GM19328 (cell line): ENCODE results near the gene HYAL2.

Experiments used
- ATAC-seq: cut with Tn5 transposase; IDR thresholded peaks from one replicate; pipeline ENCODE4 v1.9.1; 2021; ENCODE audit warnings: mild to moderate bottlenecking, moderate library complexity; ENCODE audit not compliant: unreplicated experiment

Gene HYAL2

DNA sequence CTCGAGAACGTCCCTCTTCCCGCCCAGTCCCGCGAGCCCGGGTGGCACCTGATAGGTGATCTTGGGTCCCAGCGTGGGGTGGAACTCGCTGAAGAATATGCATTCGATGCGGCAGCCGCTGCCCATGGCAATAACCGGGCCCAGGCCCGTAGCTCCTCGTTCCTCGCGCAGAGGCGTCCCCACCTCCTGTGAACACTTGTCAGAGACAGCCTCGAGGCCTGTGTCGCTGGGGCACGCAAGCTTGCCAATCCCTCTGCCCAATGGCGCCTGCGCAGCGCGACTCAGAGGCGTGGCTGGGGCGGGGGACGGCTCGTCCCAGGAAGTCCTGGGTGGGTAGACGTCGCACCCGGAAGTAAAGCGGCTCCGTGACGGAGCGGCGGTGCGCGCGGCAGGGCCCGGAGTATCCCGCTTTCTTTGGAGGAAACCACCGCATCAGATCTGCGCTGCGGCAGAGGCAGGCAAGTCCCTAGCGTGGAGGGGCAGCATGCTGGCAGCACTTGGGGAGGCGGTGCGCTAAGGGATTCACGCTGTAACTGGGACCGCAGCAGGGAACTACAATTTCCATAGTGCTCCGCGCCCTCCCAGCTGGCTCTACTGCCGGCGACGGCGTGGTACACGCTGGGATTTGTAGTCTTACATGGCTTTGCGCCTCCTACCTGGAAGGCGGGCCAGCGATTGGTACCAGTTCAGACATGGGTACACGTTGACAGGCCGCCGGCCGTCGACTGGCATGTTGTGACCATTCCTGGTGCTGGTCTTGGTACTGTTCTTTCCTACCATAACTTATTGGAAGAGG lies 28.2 kb upstream of the HYAL2 start, which contains the start of the genes CYB561D2 and NPRL2:
Gene CYB561D2, plus strand, starts transcription at position 336 of the 796 bp plus-strand sequence. CDS start 572 bp downstream, outside the sequence.
Gene NPRL2, minus strand, starts transcription at position 249 of the 796 bp plus-strand sequence. Its CDS starts 123 bp downstream, at position 126.
- peak; percentile 92 for ATAC-seq

DNA sequence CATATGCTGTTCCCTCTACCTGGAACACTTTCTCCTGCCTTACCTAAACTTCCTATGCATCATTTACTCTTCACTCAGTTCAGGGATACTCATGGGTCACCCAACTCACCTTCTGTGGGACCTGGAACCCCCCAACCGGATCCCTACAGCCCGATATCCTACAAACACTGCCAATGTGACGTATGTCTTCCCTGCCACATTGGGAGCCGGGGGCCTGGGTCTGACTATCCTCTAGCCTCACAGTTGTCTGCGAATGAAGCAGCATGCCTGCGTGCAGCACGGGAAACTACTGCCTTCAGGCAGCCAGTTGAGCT lies 27.6 kb upstream of the HYAL2 start:
- ATAC-seq = no peak

DNA sequence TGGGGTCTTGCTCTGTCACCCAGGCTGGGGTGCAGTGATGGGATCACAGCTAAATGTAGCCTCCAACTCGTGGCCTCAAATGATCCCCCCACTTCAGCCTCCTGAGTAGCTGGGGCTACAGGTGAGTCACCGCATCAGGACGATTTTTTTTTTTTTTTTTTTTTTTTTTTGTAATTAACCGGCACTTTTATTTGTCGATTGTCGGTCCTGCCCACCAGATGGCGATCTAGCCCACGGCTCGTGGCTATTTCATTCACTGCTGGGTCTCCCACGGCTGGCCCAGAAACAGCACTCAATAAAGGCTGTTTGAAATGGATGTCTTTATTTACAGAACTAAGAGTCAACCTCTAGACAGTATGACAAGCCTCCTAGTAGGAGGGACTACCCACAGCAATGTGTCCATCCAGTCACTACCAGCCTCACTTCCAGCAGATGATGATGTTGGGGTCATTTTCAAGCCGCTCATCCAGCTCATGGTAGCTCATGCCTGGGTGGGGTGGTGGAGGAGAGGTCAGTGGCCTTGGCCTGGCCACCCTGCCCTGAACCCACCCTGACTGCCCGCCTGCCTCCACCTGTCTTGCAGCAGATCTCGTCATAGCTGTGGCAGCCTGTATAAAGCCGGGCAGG lies 24.8 kb upstream of the HYAL2 start:
- ATAC-seq = no peak

DNA sequence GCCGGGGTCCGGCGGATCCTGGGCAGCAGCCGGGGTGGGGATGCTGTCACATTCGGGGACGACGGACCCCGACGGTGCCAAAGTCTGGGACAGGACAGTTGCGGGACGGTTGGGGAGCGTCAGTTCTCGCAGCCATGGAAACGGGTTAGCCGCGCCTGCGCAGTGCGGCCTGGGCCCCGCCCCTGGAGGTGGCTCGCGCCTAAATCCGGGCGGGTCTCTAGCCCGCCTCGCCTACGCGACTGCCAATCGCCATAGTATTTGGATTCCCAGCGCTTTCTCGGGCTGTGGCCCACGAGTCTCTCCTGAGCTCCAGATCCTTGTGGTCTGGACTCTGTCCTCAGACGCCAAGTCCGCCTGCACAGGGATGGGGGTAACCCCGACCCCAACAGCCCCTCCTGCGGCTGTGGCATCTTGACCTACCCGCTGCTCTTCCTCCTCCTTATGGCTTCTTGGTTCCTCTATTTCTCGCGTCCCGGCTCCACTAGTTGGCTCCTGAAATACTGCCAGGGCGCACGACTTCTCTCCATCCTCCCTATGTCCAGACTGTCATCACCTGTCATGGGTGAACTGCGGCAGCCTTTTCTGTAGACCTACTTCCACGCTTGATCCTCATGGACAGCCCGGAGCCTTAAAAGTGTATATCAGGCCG lies 23.2 kb upstream of the HYAL2 start, which contains the start of gene ZMYND10:
Gene ZMYND10, minus strand, starts transcription at position 147 of the 649 bp plus-strand sequence. CDS start 153 bp downstream, outside the sequence.
- no peak for ATAC-seq

DNA sequence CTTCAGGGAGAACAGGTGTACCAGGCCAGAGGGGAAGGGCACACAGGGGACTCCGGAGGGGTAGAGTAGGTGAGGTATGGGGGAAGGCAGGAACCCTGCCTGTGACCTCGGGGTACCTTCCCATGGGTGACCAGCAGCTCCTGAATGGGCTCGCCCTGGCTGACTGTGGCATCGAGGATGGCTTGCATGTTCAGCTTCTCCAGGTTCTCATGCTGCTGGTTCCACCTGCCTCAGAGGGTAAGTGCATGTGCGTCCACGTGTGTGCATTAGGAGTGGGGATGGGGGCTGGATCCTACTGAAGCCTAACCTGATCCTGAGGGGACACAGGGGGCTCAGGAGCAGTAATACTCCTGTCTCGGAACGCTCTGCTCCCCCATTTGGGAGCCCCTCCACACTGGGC lies 22.5 kb upstream of the HYAL2 start:
- ATAC-seq = no peak

DNA sequence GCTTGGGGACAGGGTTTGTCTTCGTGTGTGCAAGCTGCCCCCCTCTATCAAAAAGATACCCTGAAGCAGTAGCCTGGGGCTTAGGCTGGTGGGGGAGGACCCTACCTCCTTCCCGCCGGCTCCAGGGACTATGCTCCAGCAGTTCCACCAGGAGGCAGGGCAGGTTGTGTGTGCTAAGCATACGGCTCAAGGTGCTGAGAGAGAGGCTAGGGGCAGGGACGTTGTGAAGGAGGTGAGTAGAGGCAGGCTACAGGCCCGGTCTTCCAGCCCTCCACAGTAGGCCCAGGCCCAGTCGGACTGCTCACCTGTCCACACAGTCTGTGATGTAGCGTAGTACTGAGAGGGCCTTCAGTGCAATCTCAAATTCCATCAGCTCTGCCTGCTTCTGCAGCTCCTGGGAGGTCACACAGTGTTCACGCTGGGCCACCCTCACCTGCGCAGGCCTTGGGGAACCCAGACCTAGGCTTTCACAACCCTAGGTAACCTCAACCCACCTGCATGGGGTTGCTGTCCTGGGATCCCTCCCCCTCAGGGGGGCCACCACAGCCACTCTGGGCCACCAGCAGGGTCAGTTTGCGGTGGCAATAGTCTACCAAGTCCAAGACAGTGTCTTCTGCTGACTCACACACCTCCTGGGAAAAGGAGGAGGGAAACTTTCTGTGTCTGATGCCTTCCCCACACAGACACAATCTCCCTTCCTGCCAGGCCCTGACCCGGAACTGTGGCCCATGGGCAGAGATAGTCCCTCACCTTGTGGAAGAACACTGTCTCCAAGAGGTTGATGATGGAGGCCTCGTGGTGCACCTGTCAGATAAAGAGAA lies 20.5 kb upstream of the HYAL2 start:
- no peak for ATAC-seq

DNA sequence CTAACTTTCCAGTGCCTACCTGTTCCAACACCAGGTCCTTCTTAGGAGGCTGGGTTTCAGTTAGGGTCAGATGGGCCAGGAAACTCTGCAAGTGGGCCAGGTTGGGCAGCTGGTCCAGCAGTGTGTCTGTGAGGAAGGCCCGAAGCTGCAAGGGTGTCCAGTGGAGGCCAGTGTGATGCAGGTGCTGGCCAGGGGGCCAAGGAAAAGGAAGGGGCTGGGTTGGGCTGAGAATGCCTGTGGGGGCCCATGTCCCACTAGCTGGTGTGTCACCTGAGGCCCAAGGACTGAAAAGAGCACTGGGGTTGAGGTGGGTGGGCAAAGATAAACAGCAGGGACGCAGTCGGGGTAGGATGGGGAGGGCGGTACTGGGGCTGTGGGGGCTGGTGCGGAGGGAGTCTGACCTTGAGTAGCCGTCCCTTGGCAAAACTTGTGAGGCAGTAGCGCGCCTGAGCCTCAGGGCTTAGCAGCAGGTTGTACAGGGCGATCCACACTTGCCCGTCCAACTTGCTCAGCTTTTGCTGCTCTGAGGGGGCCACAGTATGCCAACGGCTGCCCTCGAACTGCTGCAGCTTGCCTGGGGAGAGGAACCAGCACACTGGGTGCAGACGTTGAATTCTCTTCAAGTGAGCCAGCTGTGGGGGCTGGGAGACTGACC lies 19.6 kb upstream of the HYAL2 start:
- no peak for ATAC-seq

DNA sequence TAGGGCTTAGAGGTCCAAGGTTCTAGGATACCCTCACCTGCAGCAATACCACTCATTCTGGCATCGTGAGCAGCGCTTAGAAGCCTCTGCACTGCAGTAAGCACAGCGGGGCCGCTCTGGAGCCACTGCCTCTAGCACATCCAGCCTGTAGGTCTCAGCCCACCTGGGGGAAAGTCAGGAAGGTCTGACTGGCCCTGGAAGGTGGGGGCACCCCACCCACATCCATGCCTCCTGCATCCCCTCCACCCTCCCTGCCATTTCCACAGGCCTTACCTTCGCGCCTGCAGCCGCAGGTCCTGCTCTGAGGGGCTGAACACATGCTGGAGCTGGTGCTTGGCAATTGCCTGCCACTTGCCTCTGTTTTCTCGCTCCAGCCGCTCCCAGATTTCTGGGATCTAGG lies 19.0 kb upstream of the HYAL2 start:
- no peak for ATAC-seq

DNA sequence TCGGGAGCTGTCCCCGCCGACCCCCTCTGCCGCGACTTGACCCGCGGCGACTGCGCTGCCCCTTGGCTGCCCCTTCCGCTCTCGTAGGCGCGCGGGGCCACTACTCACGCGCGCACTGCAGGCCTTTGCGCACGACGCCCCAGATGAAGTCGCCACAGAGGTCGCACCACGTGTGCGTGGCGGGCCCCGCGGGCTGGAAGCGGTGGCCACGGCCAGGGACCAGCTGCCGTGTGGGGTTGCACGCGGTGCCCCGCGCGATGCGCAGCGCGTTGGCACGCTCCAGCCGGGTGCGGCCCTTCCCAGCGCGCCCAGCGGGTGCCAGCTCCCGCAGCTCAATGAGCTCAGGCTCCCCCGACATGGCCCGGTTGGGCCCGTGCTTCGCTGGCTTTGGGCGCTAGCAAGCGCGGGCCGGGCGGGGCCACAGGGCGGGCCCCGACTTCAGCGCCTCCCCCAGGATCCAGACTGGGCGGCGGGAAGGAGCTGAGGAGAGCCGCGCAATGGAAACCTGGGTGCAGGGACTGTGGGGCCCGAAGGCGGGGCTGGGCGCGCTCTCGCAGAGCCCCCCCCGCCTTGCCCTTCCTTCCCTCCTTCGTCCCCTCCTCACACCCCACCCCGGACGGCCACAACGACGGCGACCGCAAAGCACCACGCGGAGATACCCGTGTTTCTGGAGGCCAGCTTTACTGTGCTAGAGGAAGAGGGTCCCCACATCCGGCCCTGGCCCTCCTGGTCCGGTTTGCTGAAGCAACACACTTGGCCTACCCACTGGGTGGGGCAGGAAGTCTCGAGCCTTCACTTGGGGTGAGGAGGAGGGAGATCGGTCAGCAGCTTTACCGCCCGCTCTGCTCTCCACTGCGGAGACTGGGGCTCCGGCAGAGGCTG lies 18.1 kb upstream of the HYAL2 start, which contains the start of gene RASSF1:
Gene RASSF1, minus strand, starts transcription at position 389 of the 882 bp plus-strand sequence. Its CDS starts 31 bp downstream, at position 358.
- ATAC-seq = no peak

DNA sequence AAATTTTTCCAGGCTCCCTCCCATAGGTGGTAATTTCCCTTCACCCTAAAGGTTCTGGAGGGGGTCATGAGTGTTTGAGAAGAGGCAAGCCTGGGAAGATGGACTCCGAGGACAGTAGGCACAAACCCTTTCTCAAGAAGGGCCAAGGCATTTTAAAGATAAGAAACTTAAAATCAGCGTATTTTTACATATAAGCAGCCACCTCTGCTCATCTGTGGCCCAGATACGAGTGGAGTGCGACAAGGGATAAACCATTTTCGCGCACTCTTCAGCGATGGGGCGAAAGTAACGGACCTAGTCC lies 17.6 kb upstream of the HYAL2 start:
- no peak for ATAC-seq

DNA sequence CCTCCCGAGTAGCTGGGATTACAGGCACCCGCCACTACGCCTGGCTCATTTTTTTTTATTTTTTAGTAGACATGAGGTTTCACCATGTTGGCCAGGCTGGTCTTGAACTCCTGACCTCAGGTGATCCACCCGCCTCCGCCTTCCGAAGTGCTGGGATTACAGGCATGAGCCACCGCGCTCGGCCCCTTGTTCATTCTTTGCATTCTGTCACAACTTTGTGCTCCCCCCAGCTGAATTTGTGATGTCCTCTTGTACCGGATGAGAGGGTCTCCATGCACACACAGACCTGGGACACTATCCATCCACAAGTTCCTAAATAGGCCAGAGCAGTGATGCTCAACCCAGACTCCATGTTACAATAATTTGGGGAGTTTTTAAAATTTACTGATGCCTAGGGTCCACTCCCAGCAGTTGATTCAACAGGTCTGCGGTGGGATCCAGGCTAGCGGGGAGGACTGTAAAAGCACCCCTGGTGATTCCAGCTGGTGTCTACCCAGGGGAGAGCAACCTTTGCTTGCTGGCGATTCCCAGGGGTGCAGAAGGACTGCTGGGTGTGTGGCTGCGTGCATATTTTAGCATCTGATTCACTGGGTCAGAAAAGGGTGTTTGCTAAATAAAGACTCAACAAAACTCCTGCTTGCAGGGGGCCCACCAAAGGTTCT lies 17.1 kb upstream of the HYAL2 start:
- ATAC-seq = no peak

DNA sequence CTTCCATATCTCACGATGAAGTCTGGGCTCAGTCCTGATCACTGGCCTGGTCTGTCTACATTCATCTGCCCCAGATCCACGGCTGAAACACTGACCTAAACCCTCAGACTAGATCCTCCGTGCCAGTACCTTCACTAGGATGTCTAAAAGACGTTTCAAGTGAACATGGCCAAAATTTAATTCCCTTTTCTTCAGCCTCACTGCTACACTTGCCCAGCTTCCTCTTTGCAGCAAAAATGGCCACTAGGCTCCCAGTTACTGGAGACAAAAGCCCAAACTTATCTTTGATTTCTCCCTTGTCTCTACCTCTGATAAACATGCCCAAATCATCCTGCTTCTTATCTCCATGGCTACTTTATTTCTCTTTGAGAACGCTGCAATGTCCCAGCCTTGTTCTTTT lies 16.4 kb upstream of the HYAL2 start:
- ATAC-seq = no peak

DNA sequence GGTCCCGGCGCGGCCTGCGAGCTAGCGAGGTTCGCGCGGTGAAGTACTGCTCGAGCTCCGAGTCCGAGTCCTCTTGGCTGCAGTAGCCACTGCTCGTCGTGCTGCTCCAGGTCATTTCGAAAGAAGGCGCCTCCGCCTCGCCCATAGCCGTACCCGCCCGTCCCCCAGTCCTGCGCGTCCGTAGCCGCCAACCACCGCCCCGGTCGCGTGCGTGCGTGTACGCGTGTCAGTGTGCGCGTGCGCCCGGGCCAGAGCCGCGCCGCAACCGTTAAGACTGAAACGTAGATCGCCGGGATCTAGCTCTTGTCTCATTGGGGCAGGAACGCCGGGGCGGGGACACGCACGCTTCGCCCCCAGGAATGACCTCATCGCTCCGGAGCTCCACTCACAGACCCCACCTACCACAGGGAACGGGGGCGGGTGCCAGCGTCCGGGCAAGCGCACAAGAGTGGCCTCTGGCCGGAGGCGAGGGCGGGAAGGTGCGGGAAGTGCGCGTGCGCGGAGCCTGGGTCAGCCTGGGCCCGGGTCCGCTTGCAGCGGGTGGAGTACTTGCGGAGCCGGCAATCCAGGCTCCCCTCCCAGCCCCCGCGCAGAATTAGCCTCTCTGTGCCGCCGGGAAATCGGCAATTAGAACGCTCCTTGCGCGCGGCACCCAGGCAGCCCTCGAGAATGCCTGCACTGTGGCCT lies 14.8 kb upstream of the HYAL2 start:
- peak; percentile 64 for ATAC-seq

DNA sequence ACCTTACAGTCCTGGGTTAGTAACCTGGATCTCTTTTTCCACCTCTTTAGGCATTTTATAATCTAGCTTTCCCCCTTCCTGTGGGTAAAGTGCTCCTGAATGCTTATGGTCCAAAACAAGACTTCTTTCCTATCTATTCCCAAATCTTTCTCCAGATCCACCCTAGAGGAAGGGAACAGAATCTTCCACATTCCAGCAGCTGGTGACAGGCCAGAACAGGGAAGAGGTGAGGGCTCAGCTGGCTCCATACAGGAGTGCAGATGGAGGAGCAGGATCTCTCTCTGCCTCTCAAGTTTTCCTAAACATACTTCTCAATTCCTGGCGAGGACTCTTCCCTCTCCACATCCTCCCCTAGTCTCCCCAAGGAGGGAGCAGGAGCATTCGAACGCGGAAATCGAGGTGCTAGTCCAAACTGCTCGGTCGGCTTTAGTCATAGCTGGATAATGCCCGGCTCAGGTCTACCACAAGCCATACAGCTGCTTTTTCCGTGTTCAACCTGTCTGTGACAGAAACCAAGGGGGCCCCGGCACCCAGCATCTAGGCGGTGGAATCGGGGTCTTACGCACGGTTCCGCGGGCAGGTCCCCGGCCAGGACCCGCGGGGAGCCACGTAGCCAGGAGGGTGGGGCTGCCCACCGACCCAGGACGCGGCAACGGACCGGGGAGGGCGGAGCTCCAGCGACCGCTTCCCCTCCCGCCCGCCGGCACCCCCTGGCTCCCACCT lies 14.1 kb upstream of the HYAL2 start:
- peak; percentile 29 for ATAC-seq

DNA sequence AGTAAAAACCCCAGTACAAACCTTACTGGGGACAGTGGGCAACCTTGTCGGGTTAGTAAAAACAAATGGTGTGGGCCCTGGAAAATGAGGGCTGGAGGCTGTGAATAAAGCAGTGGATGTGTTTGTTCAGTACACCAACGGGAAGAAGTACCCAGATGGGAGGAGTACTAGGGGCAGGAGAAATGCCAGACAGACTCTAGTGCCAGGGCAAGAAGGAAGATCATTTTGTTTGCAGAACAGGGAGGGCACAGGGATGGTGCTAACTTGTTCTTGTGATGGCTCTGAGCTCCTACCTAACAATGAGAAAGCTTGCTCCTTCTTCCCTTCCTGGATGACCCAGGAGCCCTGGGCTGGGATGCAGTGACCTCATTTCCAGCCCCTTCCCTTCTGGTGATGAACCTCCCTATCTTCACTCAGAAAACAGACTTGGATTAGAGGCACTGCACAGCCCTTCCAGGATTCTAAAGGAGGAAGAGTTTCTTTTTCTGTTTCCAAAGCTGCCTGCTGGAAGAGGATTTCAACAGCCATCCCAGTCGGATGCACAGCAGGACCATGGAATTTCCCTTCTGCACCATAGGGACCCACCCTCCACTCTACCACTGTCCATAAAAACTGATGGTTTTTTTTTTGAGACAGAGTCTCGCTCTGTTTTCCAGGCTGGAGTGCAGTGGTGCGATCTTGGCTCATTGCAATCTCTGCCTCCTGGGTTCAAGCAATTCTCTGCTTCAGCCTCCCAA lies 12.0 kb upstream of the HYAL2 start:
- no peak for ATAC-seq

DNA sequence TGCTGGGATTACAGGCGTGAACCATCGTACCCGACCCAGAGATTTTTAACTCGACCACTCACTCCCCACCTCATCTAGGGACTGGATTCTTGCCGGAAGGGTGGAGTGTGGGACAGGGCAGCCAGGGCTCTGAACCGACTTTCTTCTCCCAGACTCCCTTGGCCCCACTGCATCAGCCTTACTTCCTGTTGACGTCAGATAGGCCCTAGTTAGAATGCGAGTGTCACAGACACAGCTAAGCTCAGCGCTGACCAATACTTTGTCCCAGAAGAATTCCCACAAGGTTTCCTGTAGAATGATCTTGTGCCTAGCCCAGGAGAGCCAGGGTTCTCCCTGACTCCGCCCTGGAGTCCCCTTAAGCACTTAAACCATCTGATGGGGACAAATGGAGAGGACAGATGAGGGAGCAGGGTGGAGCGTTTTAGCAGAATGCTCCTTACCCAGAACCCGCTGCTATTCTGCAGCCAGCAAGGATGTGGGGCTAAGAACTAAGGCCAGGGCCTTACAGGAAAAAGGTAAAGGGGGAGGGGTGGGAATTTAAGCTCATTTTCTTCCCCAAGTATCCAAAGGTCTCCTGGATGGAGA lies 11.3 kb upstream of the HYAL2 start:
- no peak for ATAC-seq
